ENCODE measurements around the gene PAIP2. TPM values are rescaled to one million over a fixed set of nuclear protein-coding genes. Genes with fewer than 3 reads are reported as not detected.

PAIP2 gene
- total RNA-seq, 1 experiment from 2014 or later: 108 TPM

DNA sequence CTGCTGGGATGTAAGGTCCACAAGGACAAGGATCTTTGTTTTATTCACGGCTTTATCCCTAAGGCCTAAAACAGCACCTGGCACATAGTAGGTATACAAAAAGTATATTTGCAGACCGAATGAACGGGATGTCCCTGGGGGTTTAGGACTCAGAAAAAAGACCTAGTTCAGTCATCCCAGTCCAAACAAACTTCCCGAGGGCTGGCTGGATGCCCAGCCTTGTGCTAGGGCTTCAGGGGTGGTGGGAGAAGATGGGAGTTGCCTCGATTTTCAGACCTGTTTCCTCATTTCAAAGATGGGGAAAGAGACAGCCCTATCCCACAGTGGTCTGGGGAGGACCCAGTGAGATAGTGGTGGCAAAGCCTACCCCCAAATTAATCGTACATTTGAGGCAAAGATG lies 56.3 kb downstream of the PAIP2 start:
- BruUV-seq (replicated peaks): no TSS peak
- ATAC-seq (no peak), DNase-seq (ENCODE audit: low read depth, low spot score) (no peak)
- Histone ChIP-seq H3K79me2 (ENCODE audit: insufficient read depth, low read length) (peaks cover 8% of the 10 kb centered on the region; the same call in 1 of the 2 replicates), H2AFZ (ENCODE audit: low read depth, low read length, poor library complexity, severe bottlenecking) (no peak overlapping the region), H3K36me3 (ENCODE audit: control insufficient read depth in 1 of 2, insufficient read depth in 2 of 2, low read length in 2 of 2) (no peaks in the 10 kb centered on the region), H3K4me1 (ENCODE audit: control insufficient read depth in 1 of 2, insufficient read depth in 2 of 2, low read length in 2 of 2) (peaks cover 6 to 31% of the 10 kb centered on the region in 2 experiments; a peak in 3 of 4 replicates), H3K9me3 (ENCODE audit: control insufficient read depth in 1 of 2, insufficient read depth in 1 of 2, low read depth in 1 of 2, low read length in 2 of 2) (no peaks in the 10 kb centered on the region), H3K4me3 (replicated peaks in 1 of 2; ENCODE audit: low read depth in 1 of 2, low read length in 2 of 2) (no peak overlapping the region), H3K9me2 (ENCODE audit: insufficient read depth) (no peaks in the 10 kb centered on the region), H3K27me3 (ENCODE audit: insufficient read depth, low read length) (no peaks in the 10 kb centered on the region), H3K4me2 (ENCODE audit: low read length) (no peak overlapping the region), H3K27ac (ENCODE audit: low read depth, low read length) (no peak overlapping the region), H4K20me1 (ENCODE audit: insufficient read depth) (no peaks in the 10 kb centered on the region), H3K9ac (ENCODE audit: low read length) (no peak overlapping the region)
- intact Hi-C loops (cut with micrococcal nuclease): no loop called here
- CTCF ChIA-PET: no interaction called here
- TF ChIP-seq ZNF274 (IDR thresholded peaks at IDR 0.05; ENCODE audit: low read depth, low read length): no peak
- TF ChIP-seq, protein P1, sequence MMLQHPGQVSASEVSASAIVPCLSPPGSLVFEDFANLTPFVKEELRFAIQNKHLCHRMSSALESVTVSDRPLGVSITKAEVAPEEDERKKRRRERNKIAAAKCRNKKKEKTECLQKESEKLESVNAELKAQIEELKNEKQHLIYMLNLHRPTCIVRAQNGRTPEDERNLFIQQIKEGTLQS (IDR thresholded peaks at IDR 0.05): no peak
- no peak for TF ChIP-seq SRF (IDR thresholded peaks at IDR 0.05; ENCODE audit: low read depth)
- no peak for TF ChIP-seq YY1 (IDR thresholded peaks at IDR 0.05; ENCODE audit: extremely low read depth, insufficient replicate concordance, low read depth, low read length)
- TF ChIP-seq EGR1 (IDR thresholded peaks at IDR 0.05; ENCODE audit: low read depth): no peak
- TF ChIP-seq EZH2phosphoT487 (IDR thresholded peaks at IDR 0.05; ENCODE audit: borderline replicate concordance): no peak
- TF ChIP-seq FOSL1 (IDR thresholded peaks at IDR 0.05; ENCODE audit: low read depth): no peak
- TF ChIP-seq SIN3A (IDR thresholded peaks at IDR 0.05; ENCODE audit: low read depth): no peak
- no peak for TF ChIP-seq JUND (IDR thresholded peaks at IDR 0.05)
- no peak for TF ChIP-seq POLR2AphosphoS5 (IDR thresholded peaks at IDR 0.05; ENCODE audit: low read depth, low read length)
- no peak for TF ChIP-seq EZH2 (IDR thresholded peaks at IDR 0.05)
- POLR2A ChIA-PET: no interaction called here
- RAD21 ChIA-PET (ENCODE audit: low non-redundant PET in 1 of 2, low total read pairs in 2 of 2, uncharacterized antibody in 2 of 2, unreplicated experiment in 2 of 2): no interaction called here

- Histone ChIP-seq H3K27me3 (ENCODE audit: insufficient read depth, low read length) (no peaks in the 10 kb centered on the region), H3K9ac (ENCODE audit: low read length) (no peak overlapping the region), H3K4me2 (ENCODE audit: low read length) (no peak overlapping the region), H3K79me2 (ENCODE audit: insufficient read depth, low read length) (no peaks in the 10 kb centered on the region), H2AFZ (ENCODE audit: low read depth, low read length, poor library complexity, severe bottlenecking) (no peak overlapping the region), H3K9me2 (ENCODE audit: insufficient read depth) (no peaks in the 10 kb centered on the region), H3K27ac (ENCODE audit: low read depth, low read length) (no peak overlapping the region), H3K4me3 (replicated peaks in 1 of 2; ENCODE audit: low read depth in 1 of 2, low read length in 2 of 2) (no peak overlapping the region), H3K9me3 (ENCODE audit: control insufficient read depth in 1 of 2, insufficient read depth in 1 of 2, low read depth in 1 of 2, low read length in 2 of 2) (no peaks in the 10 kb centered on the region), H3K36me3 (ENCODE audit: control insufficient read depth in 1 of 2, insufficient read depth in 2 of 2, low read length in 2 of 2) (no peaks in the 10 kb centered on the region), H4K20me1 (ENCODE audit: insufficient read depth) (no peaks in the 10 kb centered on the region), H3K4me1 (ENCODE audit: control insufficient read depth in 1 of 2, insufficient read depth in 2 of 2, low read length in 2 of 2) (peaks cover 10 to 36% of the 10 kb centered on the region in 2 experiments)
- intact Hi-C loops (cut with micrococcal nuclease): no loop called here
- ATAC-seq (no peak), DNase-seq (ENCODE audit: low read depth, low spot score) (no peak)
- ChIA-PET CTCF (no interaction called here), POLR2A (no interaction called here), RAD21 (ENCODE audit: low non-redundant PET in 1 of 2, low total read pairs in 2 of 2, uncharacterized antibody in 2 of 2, unreplicated experiment in 2 of 2) (no interaction called here)
- BruUV-seq (replicated peaks): no TSS peak
- no peak for TF ChIP-seq SIN3A (IDR thresholded peaks at IDR 0.05; ENCODE audit: low read depth)
- no peak for TF ChIP-seq JUND (IDR thresholded peaks at IDR 0.05)
- TF ChIP-seq YY1 (IDR thresholded peaks at IDR 0.05; ENCODE audit: extremely low read depth, insufficient replicate concordance, low read depth, low read length): no peak
- TF ChIP-seq, protein P1 (IDR thresholded peaks at IDR 0.05): no peak
- TF ChIP-seq CTCF (IDR thresholded peaks at IDR 0.05 in 2 of 3, conservative IDR thresholded peaks at IDR 0.05 in 1 of 3; ENCODE audit: borderline replicate concordance in 1 of 3, insufficient read depth in 1 of 3, low read depth in 2 of 3, low read length in 2 of 3): no peak
- TF ChIP-seq EZH2 (IDR thresholded peaks at IDR 0.05): no peak
- no peak for TF ChIP-seq CEBPB (IDR thresholded peaks at IDR 0.05; ENCODE audit: low read depth)
- no peak for TF ChIP-seq ZFX (IDR thresholded peaks at IDR 0.05)
- TF ChIP-seq, protein P2, sequence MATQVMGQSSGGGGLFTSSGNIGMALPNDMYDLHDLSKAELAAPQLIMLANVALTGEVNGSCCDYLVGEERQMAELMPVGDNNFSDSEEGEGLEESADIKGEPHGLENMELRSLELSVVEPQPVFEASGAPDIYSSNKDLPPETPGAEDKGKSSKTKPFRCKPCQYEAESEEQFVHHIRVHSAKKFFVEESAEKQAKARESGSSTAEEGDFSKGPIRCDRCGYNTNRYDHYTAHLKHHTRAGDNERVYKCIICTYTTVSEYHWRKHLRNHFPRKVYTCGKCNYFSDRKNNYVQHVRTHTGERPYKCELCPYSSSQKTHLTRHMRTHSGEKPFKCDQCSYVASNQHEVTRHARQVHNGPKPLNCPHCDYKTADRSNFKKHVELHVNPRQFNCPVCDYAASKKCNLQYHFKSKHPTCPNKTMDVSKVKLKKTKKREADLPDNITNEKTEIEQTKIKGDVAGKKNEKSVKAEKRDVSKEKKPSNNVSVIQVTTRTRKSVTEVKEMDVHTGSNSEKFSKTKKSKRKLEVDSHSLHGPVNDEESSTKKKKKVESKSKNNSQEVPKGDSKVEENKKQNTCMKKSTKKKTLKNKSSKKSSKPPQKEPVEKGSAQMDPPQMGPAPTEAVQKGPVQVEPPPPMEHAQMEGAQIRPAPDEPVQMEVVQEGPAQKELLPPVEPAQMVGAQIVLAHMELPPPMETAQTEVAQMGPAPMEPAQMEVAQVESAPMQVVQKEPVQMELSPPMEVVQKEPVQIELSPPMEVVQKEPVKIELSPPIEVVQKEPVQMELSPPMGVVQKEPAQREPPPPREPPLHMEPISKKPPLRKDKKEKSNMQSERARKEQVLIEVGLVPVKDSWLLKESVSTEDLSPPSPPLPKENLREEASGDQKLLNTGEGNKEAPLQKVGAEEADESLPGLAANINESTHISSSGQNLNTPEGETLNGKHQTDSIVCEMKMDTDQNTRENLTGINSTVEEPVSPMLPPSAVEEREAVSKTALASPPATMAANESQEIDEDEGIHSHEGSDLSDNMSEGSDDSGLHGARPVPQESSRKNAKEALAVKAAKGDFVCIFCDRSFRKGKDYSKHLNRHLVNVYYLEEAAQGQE (IDR thresholded peaks at IDR 0.05; ENCODE audit: low read depth): no peak
Measured at GRCh38 chr5:139399501-139400121, 58.0 kb downstream of the PAIP2 start.

All from HCT116 (cell line).